Prostate gland (tissue), 2 donors: ENCODE results near the gene NDUFS6. TPM values are rescaled to one million over a fixed set of nuclear protein-coding genes. Genes with fewer than 3 reads are reported as not detected.

ENCODE experiments used
- DNase-seq: peaks from one replicate; pipeline ENCODE4 v3.0.0-alpha.2; 2019; ENCODE audit warnings: low spot score
- H3K27ac ChIP-seq, 2 donors: fragments of 200-600 bp; sonication (generic); 2 replicates each; pipeline ENCODE4 v1.5.1; 2017 to 2019
- H3K27me3 ChIP-seq: fragments of 200-600 bp; sonication (generic); replicated peaks from 2 replicates; pipeline ENCODE4 v1.5.1; 2019; ENCODE audit not compliant: insufficient read depth
- H3K36me3 ChIP-seq, 2 donors: fragments of 200-600 bp; sonication (generic); 1 replicate in 1 of 2; 2 replicates in 1 of 2; pipeline versions ENCODE4 v1.5.1 to v1.8.1; 2017 to 2019
- H3K4me1 ChIP-seq: fragments of 200-600 bp; sonication (generic); replicated peaks from 2 replicates; pipeline ENCODE4 v1.5.1; 2019
- H3K4me3 ChIP-seq, 2 donors: fragments of 200-600 bp; sonication (generic); 2 replicates each; pipeline ENCODE4 v1.5.1; 2017 to 2019
- H3K9me3 ChIP-seq: fragments of 200-600 bp; sonication (generic); 2 replicates; pipeline ENCODE4 v1.5.1; 2017
- CTCF ChIP-seq, 4 experiments: fragments of 200-600 bp in 2 of 4; fragments of 450-650 bp in 2 of 4; sonication (generic) in 2 of 4; IDR thresholded peaks; 1 replicate in 3 of 4; 2 replicates in 1 of 4; pipeline ENCODE4 v1.5.1; 2016 to 2019; ENCODE audit warnings: antibody characterized with exemption in 4 of 4, mild to moderate bottlenecking in 2 of 4, moderate library complexity in 2 of 4
- POLR2A ChIP-seq: fragments of 450-650 bp; IDR thresholded peaks from one replicate; pipeline ENCODE4 v1.6.1; 2016; ENCODE audit warnings: antibody characterized with exemption, mild to moderate bottlenecking
- POLR2AphosphoS5 ChIP-seq: sonication (generic); formaldehyde crosslinking; IDR thresholded peaks from one replicate; pipeline ENCODE4 v1.6.1; 2017; ENCODE audit warnings: antibody characterized with exemption
- WGBS: methylation state at CpG from one replicate; pipeline ENCODE4 v1.1.5; 2018; 5-methylcytosine and 5-hydroxymethylcytosine counted together
- intact Hi-C: fragments of 100-400 bp; cut with DNase I; formaldehyde crosslinking; loops from one replicate; pipeline ENCODE4 v1.14.2; 2022
- total RNA-seq, 2 donors: library from RNA; depleted of rRNA; stranded (reverse); fragments of >200 nt; gene quantifications; one replicate each; pipeline ENCODE4 v1.1.0, GENCODE V29; 2016

NDUFS6 gene
- total RNA-seq, 2 donors from 2014 or later: 27.8 to 70.2 TPM

GRCh38 chr5:1833264-1834021 lies 32.2 kb downstream of the NDUFS6 start:
- H3K36me3 ChIP-seq: no peaks in the 10 kb centered on the region
- no peak overlapping the region for H3K27ac ChIP-seq
- WGBS: 86% methylated on average over 16 of the region's 16 CpGs
- intact Hi-C loops: no loop called here
- DNase-seq: no peak
- no peaks in the 10 kb centered on the region for H3K27me3 ChIP-seq
- TF ChIP-seq POLR2AphosphoS5 (no peak), CTCF (IDR thresholded peaks at IDR 0.05) (no peak), POLR2A (no peak)
- no peak overlapping the region for H3K4me3 ChIP-seq
- H3K4me1 ChIP-seq: no peaks in the 10 kb centered on the region
- H3K9me3 ChIP-seq: no peaks in the 10 kb centered on the region

- Histone ChIP-seq H3K4me1 (no peaks in the 10 kb centered on the region), H3K9me3 (no peaks in the 10 kb centered on the region), H3K27ac (no peak overlapping the region), H3K27me3 (no peaks in the 10 kb centered on the region), H3K4me3 (no peak overlapping the region), H3K36me3 (no peaks in the 10 kb centered on the region)
- DNase-seq: no peak
- intact Hi-C loops: no loop called here
- 71% methylated on average over 22 of the region's 22 CpGs for WGBS
- TF ChIP-seq CTCF (IDR thresholded peaks at IDR 0.05) (no peak), POLR2AphosphoS5 (no peak), POLR2A (no peak)
Observed at GRCh38 chr5:1834022-1834551, 32.9 kb downstream of the NDUFS6 start.

DNA sequence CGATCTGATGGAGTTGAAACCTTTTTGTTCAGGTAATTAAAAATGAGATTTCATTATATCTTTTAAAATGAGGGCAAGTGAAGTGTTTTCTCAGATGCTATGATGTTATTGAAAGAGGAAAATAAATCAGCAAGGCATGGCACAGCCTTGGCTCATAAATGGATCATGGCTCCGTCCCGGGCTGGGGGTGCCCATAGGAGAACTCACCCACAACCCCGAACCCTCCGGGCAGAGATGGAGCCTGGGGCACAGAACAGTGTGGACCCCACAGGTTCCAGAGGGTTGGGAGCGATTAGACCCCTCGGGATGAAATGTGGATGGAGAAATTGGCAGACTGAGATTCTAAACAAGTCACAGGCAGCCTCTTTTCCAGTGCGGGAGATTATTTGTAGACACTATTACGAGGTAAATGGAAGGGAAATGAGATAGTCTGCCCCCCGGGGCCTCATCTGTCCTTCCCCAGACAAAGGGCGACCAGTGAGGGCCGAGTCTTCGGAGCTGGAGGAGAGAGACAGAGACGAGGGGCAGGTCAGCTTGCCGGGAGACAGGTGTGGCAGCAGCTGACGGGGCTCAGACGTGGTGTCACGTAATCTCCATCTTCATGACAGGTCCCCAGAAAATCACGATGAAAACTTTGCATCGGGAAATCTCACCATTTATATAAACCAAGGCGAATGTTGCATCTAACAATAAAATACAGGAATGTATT lies 33.7 kb downstream of the NDUFS6 start:
- no peaks in the 10 kb centered on the region for H3K4me1 ChIP-seq
- H3K27ac ChIP-seq: no peak overlapping the region
- H3K36me3 ChIP-seq: no peaks in the 10 kb centered on the region
- no peaks in the 10 kb centered on the region for H3K27me3 ChIP-seq
- H3K9me3 ChIP-seq: no peaks in the 10 kb centered on the region
- WGBS: 59% methylated on average over 21 of the region's 21 CpGs
- H3K4me3 ChIP-seq: no peak overlapping the region
- no peak for DNase-seq
- TF ChIP-seq POLR2AphosphoS5 (no peak), CTCF (IDR thresholded peaks at IDR 0.05) (no peak), POLR2A (no peak)
- intact Hi-C loops: no loop called here

- Histone ChIP-seq H3K36me3 (no peaks in the 10 kb centered on the region), H3K27me3 (no peaks in the 10 kb centered on the region), H3K27ac (no peak overlapping the region), H3K9me3 (no peaks in the 10 kb centered on the region), H3K4me3 (no peak overlapping the region), H3K4me1 (no peaks in the 10 kb centered on the region)
- WGBS: 87% methylated on average over 13 of the region's 13 CpGs
- intact Hi-C loops: no loop called here
- DNase-seq: no peak
- no peak for TF ChIP-seq CTCF (IDR thresholded peaks at IDR 0.05)
- no peak for TF ChIP-seq POLR2A
- TF ChIP-seq POLR2AphosphoS5: no peak
Observed at GRCh38 chr5:1835431-1835830, 34.2 kb downstream of the NDUFS6 start.
